ENCODE data around the gene STK32B. TPM values are rescaled to one million over a fixed set of nuclear protein-coding genes. Genes with fewer than 3 reads are reported as not detected.

Gene STK32B
- total RNA-seq, 1 experiment from 2014 or later: 15.1 TPM

- no peaks in the 10 kb centered on the region for H3K36me3 ChIP-seq (ENCODE audit: insufficient read depth, low read length, poor library complexity, severe bottlenecking)
- DNase-seq (ENCODE audit: low spot score): no peak
- no TSS peak for BruUV-seq (replicated peaks)
- no peaks in the 10 kb centered on the region for H3K4me1 ChIP-seq (ENCODE audit: insufficient read depth, low read length, poor library complexity, severe bottlenecking)
- H3K4me3 ChIP-seq (ENCODE audit: low read depth, low read length, poor library complexity, severe bottlenecking): no peak overlapping the region
- ChIA-PET CTCF (no interaction called here), POLR2A (ENCODE audit: low non-redundant PET) (no interaction called here)
- intact Hi-C loops (cut with micrococcal nuclease; ENCODE audit: unreplicated experiment): no loop called here
- H3K27ac ChIP-seq (ENCODE audit: low read depth, low read length, poor library complexity, severe bottlenecking): no peak overlapping the region
- no peaks in the 10 kb centered on the region for H3K9me3 ChIP-seq (ENCODE audit: low read depth, low read length, poor library complexity, severe bottlenecking)
- H3K27me3 ChIP-seq (replicated peaks; ENCODE audit: insufficient read depth, low read depth, low read length, poor library complexity): no peaks in the 10 kb centered on the region
- TF ChIP-seq EZH2 (IDR thresholded peaks at IDR 0.05; ENCODE audit: borderline replicate concordance, low read depth, low read length, poor library complexity, severe bottlenecking): no peak
Measured at GRCh38 chr4:5261866-5262265, 210.6 kb downstream of the STK32B start.

DNA sequence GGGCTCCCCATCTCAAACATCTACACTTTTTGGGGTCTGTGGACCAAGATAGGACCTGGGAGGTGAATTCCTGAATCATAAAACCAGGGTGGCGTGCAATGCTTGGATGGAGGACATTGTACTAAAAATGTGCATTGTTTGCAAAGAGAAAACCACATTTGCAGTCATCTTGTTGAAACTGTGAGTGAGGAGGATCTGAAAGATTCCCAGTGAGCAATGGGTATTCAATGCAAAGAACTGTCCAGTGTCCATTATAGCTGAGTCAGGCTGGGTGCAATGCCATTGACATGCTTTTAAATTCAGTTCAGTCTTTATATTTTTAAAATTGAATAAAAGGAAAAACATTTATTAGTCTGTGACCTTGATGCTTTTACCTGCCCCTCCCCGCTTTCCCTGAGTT, 215.7 kb downstream of the STK32B start:
- Histone ChIP-seq H3K36me3 (ENCODE audit: insufficient read depth, low read length, poor library complexity, severe bottlenecking) (no peaks in the 10 kb centered on the region), H3K27ac (ENCODE audit: low read depth, low read length, poor library complexity, severe bottlenecking) (no peak overlapping the region), H3K4me3 (ENCODE audit: low read depth, low read length, poor library complexity, severe bottlenecking) (no peak overlapping the region), H3K9me3 (ENCODE audit: low read depth, low read length, poor library complexity, severe bottlenecking) (no peaks in the 10 kb centered on the region), H3K27me3 (replicated peaks; ENCODE audit: insufficient read depth, low read depth, low read length, poor library complexity) (no peaks in the 10 kb centered on the region), H3K4me1 (ENCODE audit: insufficient read depth, low read length, poor library complexity, severe bottlenecking) (no peaks in the 10 kb centered on the region)
- POLR2A ChIA-PET (ENCODE audit: low non-redundant PET): no interaction called here
- no peak for DNase-seq (ENCODE audit: low spot score)
- CTCF ChIA-PET: no interaction called here
- no TSS peak for BruUV-seq (replicated peaks)
- TF ChIP-seq CTCF (conservative IDR thresholded peaks at IDR 0.05; ENCODE audit: low read depth, low read length) (no peak), EZH2 (IDR thresholded peaks at IDR 0.05; ENCODE audit: borderline replicate concordance, low read depth, low read length, poor library complexity, severe bottlenecking) (no peak)
- intact Hi-C loops (cut with micrococcal nuclease; ENCODE audit: unreplicated experiment): no loop called here

- CTCF ChIA-PET: no interaction called here
- POLR2A ChIA-PET (ENCODE audit: low non-redundant PET): no interaction called here
- intact Hi-C loops (cut with micrococcal nuclease; ENCODE audit: unreplicated experiment): no loop called here
Measured at GRCh38 chr4:5267408-5267807, 216.1 kb downstream of the STK32B start.

More at GRCh38 chr4:5267408-5267807, 216.1 kb downstream of the STK32B start:
- Histone ChIP-seq H3K36me3 (ENCODE audit: insufficient read depth, low read length, poor library complexity, severe bottlenecking) (no peaks in the 10 kb centered on the region), H3K9me3 (ENCODE audit: low read depth, low read length, poor library complexity, severe bottlenecking) (no peaks in the 10 kb centered on the region), H3K27ac (ENCODE audit: low read depth, low read length, poor library complexity, severe bottlenecking) (no peak overlapping the region), H3K4me1 (ENCODE audit: insufficient read depth, low read length, poor library complexity, severe bottlenecking) (no peaks in the 10 kb centered on the region), H3K4me3 (ENCODE audit: low read depth, low read length, poor library complexity, severe bottlenecking) (no peak overlapping the region), H3K27me3 (replicated peaks; ENCODE audit: insufficient read depth, low read depth, low read length, poor library complexity) (no peaks in the 10 kb centered on the region)
- peak; percentile 17 for DNase-seq (ENCODE audit: low spot score)
- TF ChIP-seq EZH2 (IDR thresholded peaks at IDR 0.05; ENCODE audit: borderline replicate concordance, low read depth, low read length, poor library complexity, severe bottlenecking) (no peak), CTCF (conservative IDR thresholded peaks at IDR 0.05; ENCODE audit: low read depth, low read length) (no peak)
- BruUV-seq (replicated peaks): no TSS peak

Measured in A673 (cell line).